ENCODE data around the gene ZNF525.

GRCh38 chr19:53333463-53334449 lies 31.7 kb upstream of the ZNF525 start, which contains the start of gene ZNF845:
- TF ChIP-seq POLR2AphosphoS5 (IDR thresholded peaks at IDR 0.05): peak; percentile 87 to 91
- TF ChIP-seq, protein P1, sequence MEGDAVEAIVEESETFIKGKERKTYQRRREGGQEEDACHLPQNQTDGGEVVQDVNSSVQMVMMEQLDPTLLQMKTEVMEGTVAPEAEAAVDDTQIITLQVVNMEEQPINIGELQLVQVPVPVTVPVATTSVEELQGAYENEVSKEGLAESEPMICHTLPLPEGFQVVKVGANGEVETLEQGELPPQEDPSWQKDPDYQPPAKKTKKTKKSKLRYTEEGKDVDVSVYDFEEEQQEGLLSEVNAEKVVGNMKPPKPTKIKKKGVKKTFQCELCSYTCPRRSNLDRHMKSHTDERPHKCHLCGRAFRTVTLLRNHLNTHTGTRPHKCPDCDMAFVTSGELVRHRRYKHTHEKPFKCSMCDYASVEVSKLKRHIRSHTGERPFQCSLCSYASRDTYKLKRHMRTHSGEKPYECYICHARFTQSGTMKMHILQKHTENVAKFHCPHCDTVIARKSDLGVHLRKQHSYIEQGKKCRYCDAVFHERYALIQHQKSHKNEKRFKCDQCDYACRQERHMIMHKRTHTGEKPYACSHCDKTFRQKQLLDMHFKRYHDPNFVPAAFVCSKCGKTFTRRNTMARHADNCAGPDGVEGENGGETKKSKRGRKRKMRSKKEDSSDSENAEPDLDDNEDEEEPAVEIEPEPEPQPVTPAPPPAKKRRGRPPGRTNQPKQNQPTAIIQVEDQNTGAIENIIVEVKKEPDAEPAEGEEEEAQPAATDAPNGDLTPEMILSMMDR (IDR thresholded peaks at IDR 0.05): no peak
- TF ChIP-seq EP300 (IDR thresholded peaks at IDR 0.05): no peak
- TF ChIP-seq POLR2A (IDR thresholded peaks at IDR 0.05; ENCODE audit: low read depth): no peak
